Eye (tissue), 1 donor: ENCODE results near the gene CTDSPL2.
"Not testable (repeated sequence)": the region's sequence is repeated elsewhere in the genome, so short reads cannot be mapped to it uniquely, and the experiment has no call there.

ENCODE experiments used
- DNase-seq: peaks from one replicate; pipeline ENCODE4 v3.0.0-alpha.2; 2015

CTDSPL2 gene

DNA sequence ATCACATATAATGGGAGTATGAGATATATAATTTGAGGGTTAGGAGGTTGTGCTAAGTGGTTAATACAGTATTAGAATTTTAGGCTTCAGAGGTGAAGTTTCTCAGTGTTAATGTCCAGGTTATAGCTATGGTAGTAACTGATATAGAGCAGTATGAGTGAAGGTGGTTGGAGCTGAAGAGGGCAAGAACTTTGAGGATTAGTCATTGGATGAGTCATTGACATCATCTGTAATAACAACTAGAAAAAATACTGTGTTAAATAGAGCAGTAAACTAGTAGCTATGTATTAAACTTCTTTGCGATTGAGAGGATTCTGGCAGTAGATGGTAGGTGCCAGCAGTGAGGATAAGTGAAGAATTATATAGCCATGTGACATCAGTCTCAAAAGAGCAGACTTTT is 62.0 kb downstream of the CTDSPL2 start:
- DNase-seq, result no peak

DNA sequence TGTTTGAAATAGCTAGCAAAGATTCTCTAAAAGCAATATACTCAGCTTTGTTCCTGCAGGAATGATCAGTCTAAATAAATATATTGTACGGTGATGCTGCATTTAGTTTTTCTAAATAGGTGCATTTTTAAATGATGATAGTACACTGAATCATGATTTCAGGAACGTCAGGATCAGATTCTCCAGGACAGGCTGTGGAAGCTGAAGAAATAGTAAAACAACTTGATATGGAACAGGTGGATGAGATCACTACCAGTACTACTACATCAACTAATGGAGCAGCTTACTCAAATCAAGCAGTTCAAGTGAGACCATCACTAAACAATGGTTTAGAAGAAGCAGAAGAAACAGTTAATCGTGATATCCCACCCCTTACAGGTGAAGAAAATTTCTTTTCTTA is 63.2 kb downstream of the CTDSPL2 start:
- DNase-seq, result no peak

DNA sequence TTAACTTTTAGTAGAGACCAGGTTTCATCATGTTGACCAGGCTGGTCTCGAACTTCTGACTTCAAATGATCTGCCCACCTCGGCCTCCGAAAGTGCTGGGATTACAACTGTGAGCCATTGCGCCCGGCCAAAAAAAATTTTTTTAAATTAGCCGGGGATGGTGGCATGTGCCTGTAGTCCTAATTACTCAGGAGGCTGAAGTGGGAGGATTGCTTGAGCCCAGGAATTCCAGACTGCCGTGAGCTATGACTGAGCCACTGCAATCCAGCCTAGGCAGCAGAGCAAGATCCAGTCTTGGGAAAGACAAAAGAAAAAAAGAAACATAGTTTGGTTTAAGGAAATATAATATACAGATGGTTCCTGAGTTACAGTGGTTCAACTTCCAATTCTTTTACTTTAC is 64.6 kb downstream of the CTDSPL2 start:
- DNase-seq, result no peak

DNA sequence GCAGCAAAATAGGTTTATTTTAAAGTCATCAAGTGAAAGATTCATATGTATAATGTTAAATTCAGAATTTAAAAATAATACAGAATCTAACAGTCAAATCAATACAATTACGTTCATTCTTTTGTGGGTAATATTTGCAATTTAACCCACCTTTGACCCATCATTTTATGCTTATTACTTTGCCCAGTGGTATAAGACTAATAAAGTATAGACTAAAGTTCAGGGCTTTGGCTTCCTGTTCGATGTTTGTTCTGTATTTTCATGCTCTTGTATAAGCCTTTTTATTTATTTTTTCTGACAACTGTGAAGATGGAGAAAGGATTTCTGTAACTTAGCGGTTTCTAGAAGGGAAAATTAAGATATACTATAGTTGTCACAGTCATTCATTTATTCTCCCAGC is 65.2 kb downstream of the CTDSPL2 start:
- DNase-seq, result no peak

DNA sequence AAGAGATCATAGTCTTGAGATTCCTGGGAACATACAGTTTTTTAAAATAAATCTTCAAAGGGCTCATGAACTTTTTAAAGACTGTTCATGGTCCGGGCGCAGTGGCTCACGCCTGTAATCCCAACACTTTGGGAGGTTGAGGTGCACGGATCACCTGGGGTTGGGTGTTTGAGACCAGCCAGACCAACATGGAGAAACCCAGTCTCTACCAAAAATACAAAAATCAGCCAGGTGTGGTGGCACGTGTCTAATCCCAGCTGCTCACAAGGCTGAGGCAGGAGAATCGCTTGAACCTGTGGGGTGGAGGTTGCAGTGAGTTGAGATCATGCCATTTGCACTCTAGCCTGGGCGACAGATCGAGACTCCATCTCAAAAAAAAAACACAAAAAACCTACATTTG is 68.1 kb downstream of the CTDSPL2 start:
- DNase-seq, result no peak

DNA sequence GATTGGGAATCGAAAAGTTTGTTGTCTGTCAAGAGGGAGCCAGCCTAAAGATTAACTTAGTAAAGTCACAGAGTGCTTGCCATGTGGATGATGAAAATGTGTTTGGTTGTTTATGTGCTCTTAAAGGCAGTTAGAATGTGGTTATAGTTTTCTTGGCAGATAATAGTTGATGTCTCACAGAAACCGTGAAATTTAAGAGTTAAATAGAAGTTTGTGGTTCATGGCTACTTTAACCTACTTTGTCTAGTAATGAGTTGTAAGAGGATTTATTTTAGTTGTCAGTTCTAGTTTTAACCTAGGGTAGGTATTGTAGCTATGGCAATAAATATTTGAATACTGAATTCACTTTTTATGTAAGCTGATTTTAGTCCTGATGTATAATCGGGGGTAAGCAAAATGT is 73.1 kb downstream of the CTDSPL2 start:
- no peak for DNase-seq

DNA sequence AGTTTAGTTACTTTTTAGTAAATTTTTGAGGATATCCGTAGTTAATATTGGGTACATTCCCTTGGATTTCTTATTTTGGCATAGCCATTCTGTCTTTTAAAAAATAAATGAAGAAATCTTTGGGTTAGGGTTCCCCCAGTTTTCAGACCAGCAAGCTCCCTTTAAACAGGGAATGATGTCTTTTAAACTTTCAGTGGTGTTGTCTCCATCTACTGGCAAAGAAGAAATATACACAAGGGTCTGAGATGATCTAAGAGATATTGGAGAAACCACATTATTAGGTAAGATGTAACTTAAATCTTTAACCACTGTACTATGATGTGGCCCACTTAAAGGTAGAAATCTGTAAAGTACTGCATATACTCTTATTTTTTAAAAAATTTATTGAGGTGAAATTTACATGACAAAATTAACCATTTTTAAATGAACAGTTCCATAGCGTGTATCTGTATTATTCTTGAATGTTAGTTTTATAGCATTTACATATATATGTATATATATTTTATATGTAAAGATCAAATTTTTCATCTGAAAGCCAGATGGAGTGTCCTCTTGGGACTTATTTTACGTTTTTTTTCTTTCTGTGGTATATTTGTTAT is 74.4 kb downstream of the CTDSPL2 start:
- DNase-seq, result peak; percentile 45

DNA sequence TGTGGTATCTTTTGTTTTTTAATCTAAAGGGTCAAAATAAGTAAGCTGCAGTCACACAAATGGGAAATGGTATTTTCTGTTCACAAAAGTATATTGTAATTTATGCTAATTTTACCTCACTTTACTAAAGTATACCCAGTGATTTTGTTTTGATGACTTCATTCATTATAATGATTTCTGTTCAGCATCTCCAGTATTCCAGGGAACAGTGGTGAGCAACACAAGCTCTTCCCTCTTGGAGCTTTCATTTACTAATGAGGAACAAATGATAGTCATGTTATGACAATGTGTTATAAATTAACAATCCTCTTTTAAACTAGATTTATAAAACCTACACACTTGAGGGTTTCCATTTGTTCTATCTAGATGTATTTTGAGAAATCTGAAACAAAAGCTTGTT is 89.0 kb downstream of the CTDSPL2 start:
- no peak for DNase-seq

DNA sequence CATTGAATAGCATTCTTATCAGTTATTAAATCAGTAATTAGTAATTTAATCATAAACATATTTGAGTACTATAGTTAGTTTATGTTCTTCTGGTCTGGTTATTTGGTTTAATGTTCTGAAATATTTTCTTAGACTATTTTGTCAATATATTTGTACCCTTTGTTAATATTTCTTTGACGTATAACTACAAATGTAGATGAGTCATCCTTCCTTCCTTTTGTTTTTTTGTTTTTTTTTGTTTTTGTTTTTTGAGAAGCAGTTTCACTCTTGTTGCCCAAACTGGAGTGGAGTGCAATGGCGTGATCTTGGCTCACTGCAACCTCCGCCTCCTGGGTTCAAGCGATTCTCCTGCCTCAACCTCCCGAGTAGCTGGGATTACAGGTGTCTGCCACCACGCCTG is 92.1 kb downstream of the CTDSPL2 start:
- DNase-seq, result no peak

DNA sequence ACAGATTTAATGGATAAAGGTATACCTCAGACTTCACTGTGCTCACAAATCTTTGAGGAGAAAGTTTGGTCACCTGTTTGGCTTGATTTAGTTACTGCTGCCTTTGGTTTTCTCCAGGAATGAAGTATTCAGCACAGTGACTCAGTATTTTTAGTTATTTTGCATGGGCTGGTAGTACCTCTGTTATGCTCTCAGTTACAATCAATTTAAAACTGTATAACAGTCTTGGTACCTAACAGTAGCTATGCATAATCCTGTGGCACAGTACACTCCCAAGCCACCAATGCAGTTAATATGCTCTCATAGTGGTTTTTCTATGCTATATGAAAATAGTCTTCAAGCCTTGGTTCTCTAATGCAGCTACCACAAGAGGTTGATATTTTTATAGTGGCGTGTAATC is 97.6 kb downstream of the CTDSPL2 start:
- no peak for DNase-seq

DNA sequence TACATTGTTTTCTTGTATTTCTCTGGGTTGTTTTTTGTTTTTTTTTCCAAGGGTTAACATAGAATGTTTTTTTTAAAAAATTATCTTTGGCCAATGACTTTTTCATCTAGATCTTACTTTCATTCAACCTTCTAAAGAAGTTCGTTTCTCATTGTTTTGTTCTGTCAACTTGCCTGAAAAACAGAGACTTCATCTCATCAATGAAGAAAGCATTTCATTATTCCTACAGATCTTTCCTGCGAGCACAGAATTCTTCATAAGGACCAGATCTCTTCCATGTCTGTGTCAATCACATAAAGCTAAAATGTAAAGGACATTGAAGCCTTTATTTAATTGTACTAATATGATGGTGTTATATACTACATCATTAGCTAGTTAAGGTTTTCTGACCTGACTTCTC is 99.8 kb downstream of the CTDSPL2 start:
- no peak for DNase-seq

DNA sequence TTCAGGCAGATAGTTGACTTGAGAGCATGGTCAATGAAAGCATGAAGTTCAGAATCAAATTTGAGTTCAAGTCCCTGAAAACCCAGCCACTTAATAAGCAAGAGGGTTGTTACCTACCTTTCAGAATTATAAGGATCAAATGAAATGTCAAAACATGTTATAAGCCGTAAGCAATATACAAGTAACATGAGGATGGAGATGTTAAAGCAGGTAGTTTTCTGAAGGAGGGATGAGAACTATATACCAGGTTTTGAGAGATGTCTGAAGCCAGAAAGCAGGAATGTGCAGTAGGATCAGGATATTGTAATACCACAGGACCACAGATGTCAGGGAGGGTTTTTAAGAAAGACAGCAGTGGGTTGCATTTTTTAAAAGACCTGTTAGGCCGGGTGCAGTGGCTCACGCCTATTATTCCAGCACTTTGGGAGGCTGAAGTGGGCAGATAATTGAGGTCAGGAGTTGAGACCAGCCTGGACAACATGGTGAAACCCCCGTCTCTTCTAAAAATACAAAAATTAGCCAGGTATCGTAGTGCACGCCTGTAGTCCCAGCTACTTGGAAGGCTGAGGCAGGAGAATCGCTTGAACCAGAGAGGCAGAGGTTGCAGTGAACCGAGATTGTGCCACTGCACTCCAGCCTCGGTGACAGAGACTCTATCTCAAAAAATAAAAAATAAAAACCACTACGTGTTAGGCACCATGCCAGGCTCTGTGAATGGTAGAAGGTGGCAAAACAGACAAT is 102.6 kb downstream of the CTDSPL2 start:
- DNase-seq, result no peak

DNA sequence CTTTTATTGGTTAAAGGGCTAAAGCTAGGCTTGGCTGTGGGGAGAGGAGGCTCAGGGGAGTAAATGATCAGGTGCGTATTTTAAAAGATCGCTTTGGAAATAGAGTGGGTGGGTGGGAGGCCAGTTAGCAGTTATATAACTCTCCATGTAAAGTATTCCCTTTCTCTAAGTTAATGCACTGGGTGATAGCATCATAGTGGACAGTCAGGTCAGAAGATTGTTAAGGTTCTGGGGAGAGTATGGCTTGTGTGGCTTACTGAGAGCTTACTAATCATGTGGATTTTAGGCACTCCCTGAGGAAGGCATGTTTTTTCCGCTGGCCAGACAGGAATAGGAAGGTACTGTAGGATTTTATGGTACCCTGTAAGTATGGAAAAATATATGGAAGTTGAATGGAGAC is 103.2 kb downstream of the CTDSPL2 start:
- no peak for DNase-seq

DNA sequence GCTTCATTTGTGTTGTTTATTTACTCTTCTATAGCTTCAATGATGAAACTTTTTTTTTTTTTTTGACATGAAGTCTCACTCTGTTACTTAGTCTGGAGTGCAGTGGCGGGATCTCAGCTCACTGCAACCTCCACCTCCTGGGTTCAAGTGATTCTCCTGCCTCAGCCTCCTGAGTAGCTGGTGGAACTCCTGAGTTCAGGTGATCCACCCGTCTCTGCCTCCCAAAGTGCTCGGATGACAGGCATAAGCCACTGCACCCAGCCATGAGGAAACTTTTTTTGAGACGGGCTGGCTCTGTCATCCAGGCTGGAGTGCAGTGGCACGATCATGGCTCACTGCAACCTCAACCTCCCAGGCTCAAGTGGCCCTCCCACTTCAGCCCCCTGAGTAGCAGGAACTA is 104.8 kb downstream of the CTDSPL2 start:
- DNase-seq, result not testable (repeated sequence)

DNA sequence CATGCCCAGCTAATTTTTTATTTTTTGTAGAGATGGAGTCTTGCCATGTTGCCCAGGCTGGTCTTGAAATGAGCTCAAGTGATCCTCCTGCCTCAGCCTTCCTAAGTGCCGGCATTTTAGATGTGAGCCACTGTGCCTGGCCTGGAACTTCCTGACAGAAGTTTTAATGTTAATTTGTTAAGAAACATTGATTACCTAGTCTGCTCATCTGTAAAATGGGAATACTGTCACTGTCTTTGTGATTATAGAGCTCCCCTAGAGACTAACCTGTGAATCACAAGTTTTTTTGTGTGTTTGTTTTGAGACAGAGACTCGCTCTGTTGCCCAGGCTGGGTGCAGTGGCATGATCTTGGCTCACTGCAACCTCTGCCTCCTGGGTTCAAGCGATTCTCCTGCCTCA is 105.3 kb downstream of the CTDSPL2 start:
- no peak for DNase-seq

DNA sequence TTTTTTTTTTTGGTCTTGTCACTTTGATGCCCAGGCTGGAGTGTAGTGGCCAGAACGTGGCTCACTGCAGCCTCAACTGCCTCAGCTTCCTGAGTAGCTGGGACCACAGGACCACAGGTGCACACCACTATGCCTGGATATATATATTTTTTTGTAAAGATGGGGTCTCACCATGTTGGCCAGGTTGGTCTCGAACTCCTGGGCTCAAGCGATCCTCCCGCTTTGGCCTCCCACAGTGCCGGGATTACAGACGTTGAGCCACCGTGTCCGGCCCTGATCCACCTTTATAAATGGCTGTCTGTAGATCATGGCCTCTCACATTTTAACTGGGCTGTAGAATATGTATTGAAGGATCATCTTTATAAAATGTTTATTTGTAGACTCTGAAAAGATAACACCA is 107.7 kb downstream of the CTDSPL2 start:
- DNase-seq, result no peak

DNA sequence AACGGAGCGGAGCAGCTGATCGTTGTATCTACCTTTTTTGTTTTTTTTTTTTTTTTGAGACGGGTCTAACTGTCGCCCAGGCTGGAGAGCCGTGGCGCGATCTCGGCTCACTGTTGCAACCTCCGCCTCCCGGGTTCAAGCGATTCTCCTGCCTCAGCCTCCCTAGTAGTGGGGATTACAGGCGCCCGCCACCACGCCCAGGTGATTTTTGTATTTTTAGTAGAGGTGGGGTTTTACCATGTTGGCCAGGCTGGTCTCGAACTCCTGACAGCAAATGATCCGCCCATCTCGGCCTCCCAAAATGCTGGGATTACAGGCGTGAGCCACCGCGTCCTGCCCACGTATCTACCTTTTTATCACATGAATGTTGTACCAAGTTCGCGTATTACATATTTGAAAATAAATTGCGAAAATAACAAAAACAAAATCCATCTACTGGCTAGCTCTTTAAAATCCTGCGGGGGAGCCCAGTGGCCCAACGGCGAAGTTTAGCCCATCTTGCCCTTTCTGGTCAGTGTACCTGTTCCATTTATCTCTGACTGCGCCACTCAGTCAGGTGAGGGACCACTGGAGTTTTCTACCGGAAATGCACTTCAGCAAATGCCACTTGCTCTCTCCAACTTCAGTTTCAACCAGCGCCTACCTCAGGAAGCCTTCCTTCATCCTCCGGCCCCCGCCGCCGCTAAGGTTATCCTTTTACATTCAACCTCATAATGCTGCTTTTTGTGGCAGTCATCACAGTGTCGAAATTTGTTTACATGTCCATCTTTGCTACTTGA is 108.3 kb downstream of the CTDSPL2 start:
- DNase-seq, result no peak

DNA sequence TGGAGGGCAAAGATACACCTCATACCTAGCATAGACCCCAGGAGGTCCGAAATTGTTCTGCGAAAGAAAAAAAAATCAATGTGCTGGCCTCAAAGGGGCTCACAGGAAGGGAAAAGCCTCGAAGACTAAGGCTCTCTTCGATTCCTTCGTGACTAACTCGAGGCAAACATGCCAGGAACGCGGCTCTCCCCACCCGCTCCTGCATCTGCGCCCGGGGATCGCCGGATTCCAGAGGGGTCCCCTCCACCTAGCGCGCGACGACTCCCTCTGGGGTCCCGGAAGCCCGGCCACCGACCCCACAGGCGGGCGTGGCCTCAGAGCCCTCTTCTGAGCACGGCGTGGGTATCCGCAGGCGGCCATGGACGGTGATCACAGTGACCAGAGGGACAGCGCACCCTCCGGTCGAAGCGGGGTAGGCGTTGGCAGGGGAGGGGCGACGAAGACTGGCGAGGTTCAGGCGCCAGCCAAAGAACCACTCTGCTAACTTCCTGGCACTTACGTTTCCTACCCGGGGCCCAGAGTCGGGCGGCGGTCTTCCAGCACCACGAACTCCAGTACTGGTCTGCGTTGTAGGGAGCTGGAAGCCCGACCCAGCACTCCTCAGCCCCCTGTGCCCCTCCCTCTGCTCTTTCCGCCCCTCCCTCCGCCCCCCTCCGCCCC is 109.0 kb downstream of the CTDSPL2 start:
- DNase-seq, result peak; percentile 97

DNA sequence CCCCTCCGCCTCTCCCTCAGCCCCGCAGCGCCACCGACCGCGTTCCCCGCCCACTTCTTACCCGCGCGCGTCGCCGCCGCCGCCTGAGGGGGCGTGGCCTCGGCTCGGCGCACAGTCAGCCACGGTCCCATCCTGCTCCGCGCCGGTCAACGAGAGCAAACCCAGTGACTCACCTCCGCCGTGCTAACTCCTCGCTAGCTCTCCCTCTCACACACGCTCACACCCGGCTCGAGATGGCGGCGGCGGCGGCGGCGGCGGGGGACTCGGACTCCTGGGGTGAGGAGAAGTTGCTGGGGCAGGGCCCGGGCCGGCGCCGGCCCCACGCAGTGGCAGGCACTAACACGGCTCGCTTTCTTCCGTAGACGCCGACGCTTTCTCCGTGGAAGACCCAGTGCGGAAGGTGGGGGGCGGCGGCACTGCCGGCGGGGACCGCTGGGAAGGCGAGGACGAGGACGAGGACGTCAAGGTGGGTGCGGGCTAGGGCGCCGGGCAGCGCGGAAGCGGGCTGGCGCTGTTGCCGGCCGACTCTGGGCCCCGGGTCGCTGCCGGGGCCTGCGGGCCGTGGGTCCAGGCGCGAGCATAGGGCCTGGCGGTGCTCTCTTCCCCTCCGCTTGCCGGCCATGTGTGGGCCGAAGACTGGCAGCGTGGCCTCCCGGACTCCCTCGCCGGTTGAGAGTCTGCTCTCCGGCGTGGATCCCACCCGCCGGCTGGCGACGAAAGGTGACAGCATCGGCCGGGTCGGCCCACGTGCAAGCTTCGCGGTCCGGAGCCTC is 109.7 kb downstream of the CTDSPL2 start, which contains the start of gene EIF3J:
TSS of gene EIF3J (plus strand) at position 186 of the 773 bp plus-strand sequence. CDS start at position 234, 48 bp downstream.
- no peak for DNase-seq

DNA sequence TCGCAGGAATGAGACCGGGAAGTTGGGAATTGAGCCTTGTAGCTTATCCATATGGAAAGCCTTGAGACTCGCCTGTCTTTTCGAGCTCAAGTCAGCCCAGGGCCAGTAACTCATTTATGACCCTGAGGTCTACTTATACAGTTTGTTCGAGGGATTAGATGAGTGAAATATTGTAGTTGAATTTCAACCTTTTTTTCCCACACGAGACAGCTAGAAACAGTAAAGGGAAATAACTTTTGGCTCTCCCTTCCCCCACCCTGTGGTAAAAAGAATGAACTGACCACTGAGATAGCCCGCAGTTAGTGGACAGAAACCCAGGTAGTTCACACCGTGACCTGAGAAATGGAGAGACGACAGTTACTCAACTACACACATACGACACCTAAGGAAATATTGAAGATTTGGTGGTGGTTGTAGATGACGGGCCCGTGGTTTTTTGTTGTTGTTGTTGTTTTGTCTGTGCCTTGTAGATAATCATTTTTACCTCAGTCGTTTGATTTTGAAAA is 110.4 kb downstream of the CTDSPL2 start:
- no peak for DNase-seq

DNA sequence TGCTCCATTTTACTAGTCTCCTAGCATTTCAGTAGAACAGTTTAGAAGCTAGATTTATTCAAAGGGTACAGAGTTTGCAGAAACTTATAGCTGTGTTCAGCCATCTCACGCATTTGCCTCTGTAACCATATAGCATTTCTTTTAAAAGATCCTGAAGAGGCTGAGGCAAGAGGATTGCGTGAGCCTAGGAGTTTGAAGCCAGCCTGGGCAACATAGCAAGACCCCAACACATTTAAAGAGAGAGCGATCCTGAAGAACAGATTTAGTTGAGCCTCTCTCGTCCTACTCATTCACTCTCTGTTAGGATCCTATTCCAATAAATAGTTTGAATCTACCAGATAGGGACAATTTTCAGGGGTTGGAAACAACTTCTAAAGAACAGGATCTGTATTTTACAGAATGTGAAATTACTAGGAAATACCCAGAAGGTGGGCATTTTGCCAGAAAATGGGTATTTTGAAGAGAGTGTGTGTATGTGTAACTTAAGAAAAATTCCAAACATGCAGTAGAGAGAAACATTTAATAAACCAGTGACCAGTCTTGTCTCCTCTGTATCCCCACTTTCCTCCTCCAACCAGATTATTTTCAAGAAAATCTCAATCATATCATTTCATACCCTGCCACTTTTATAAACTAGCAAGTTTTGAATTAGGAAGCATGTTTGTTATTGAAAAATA is 114.0 kb downstream of the CTDSPL2 start:
- no peak for DNase-seq

DNA sequence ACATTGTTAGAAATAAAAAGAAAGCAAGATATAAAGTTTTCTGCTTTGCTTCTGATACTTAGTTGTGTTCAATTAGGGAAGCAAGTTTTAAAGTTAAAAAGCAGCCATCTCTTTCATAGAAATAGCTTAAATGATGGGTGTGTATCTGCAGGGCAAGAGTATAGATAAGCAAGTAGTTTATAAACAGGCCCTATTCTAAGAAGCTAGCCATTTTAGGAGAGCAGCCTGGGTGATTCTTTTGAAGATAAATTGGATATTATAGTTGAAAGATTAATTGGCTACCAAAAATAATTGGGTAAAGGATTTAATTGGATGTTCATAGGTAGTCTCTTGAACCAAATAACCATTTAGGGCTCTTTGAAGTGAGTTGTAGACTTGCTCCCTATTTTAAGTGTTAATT is 115.2 kb downstream of the CTDSPL2 start:
- DNase-seq, result no peak
